Activated naive CD4-positive, alpha-beta T cell treated with anti-CD3 and anti-CD28 coated beads for 36 hours (primary cell): ENCODE data around the gene ZNF471. TPM values are rescaled to one million over a fixed set of nuclear protein-coding genes. Genes with fewer than 3 reads are reported as not detected.

Experiments
- CTCF ChIA-PET: fragments of 350-600 bp; sonication (Branson Sonifier 250); formaldehyde crosslinking; loops from one replicate; lab custom pipeline; 2021; ENCODE audit warnings: antibody characterized with exemption; lab: Charles Lee
- DNase-seq: peaks from one replicate; pipeline ENCODE4 v3.0.0-alpha.2; 2020
- H3K27ac Mint-ChIP-seq: one replicate; pipeline ENCODE4 v1.8.0; 2021; ENCODE audit warnings: mild to moderate bottlenecking, mixed read lengths
- H3K27me3 Mint-ChIP-seq: one replicate; pipeline ENCODE4 v1.8.0; 2021; ENCODE audit warnings: low read depth, mixed read lengths
- H3K36me3 Mint-ChIP-seq: one replicate; pipeline ENCODE4 v1.8.0; 2021; ENCODE audit warnings: low read depth, mixed read lengths
- H3K4me1 Mint-ChIP-seq: one replicate; pipeline ENCODE4 v1.8.0; 2021; ENCODE audit warnings: low read depth, mixed read lengths
- H3K4me3 Mint-ChIP-seq: one replicate; pipeline ENCODE4 v1.8.0; 2021; ENCODE audit warnings: mild to moderate bottlenecking, moderate library complexity, mixed read lengths
- H3K9me3 Mint-ChIP-seq: one replicate; pipeline ENCODE4 v1.8.0; 2021; ENCODE audit warnings: mixed read lengths
- intact Hi-C: fragments of 100-400 bp; cut with micrococcal nuclease; formaldehyde crosslinking; loops from one replicate; pipeline ENCODE4 v1.15.1; 2023
- total RNA-seq, 2 experiments: library from RNA; stranded (reverse); gene quantifications; one replicate each; pipeline ENCODE4 v1.2.3, GENCODE V29; 2021

ZNF471 gene
- total RNA-seq = under 1 TPM; 0.29 to 0.49 TPM

DNA sequence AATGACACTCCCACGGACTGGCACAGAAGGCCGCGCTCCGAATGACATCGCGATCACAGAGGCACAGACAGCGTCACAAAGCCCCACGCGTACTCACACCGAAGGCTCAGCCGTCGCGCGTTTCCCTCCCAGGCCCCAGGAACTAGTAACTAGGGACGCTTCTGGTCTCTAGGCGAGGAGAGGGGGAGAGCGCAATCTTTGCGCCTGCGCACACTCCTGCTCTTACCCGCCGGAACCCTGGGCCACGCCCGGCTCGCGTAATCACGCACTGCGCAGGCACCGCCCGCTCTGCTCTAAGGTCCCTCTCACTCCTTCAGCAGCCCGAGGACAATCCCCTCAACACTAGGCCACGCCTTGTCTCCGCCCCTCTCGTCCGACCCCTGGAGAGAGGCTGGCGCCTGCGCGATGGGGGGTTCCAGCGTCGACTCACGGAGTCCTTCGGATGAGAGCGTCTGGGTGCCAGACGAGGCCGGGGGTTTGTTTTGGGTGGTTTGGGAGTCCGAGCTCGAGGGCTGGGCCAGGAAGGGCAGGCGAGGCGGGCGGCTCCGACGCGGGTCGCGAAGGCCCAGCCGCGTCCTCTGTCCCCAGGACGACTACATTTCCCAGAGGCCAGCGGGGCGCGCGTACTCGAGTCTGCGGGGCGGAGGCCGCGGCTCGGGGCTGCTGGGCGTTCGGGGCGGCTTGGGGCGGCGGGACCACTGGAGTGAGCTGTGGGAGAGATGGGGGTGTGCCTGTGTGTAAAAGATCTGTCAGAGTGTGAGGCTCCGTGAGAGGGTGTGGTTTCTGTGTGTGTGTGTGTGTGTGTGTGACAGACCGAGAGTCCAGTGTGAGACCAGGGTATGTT is at the start of gene ZNF471:
ZNF471 (plus strand) TSS at position 410 of the 844 bp plus-strand sequence. CDS start 3,717 bp downstream, outside the sequence.
- DNase-seq = peak; percentile 81
- Mint-ChIP-seq H3K4me3 (no peak within 1 kb of the TSS), H3K9me3 (peaks cover 18% of the 10 kb centered on the region), H3K36me3 (peaks cover 8% of the 10 kb centered on the region), H3K4me1 (peaks cover 5% of the 10 kb centered on the region), H3K27me3 (peaks cover 6% of the 10 kb centered on the region), H3K27ac (peak within 1 kb of the TSS; percentile 68)
- intact Hi-C loops = no loop called here
- CTCF ChIA-PET = no interaction called here

DNA sequence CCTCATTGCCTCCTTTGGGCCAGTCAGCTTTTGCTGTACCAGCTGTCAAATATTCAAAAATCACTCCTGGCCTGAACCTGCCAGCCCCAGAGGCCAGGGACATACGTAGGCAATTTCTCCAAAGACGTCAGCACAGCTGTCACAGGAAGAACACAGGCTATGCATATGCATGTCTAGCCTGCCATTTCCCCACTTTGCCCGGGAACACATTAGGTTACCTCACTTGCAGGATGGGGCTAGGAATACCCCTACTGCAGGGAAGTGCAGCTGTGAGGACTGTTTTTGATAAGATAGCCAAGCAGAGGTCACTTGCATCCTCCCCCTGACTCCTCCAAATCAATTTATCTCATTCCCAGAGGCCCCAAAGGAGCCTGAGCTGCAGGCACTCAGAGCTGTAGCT is 33.3 kb upstream of the ZNF471 start:
- Mint-ChIP-seq H3K27me3 (peaks cover 38% of the 10 kb centered on the region), H3K27ac (no peak overlapping the region), H3K4me3 (no peak overlapping the region), H3K4me1 (peaks cover 16% of the 10 kb centered on the region), H3K9me3 (peaks cover 56% of the 10 kb centered on the region), H3K36me3 (peaks cover 36% of the 10 kb centered on the region)
- intact Hi-C loops = no loop called here
- CTCF ChIA-PET = no interaction called here
- DNase-seq = no peak

DNA sequence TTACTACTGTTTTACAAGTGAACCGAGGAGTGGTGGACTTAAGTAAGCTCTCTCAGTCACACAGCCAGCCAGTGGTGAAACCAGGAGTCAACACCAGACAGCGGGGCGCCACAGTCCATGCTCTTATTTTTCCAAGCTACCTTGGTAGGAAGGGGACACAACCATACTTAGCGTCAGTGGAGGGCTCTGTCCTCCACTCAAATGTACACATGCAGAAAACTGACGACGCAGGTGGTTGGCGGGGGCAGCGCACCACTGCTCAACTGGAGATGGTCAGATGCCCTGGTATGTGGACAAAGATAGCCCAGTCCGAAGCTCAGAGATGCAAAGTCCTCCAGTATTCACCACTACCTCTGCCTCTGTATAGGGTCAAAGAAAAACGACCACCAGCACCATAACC is 31.6 kb upstream of the ZNF471 start:
- CTCF ChIA-PET = no interaction called here
- Mint-ChIP-seq H3K36me3 (peaks cover 38% of the 10 kb centered on the region), H3K4me3 (no peak overlapping the region), H3K27ac (no peak overlapping the region), H3K27me3 (peaks cover 45% of the 10 kb centered on the region), H3K4me1 (peaks cover 16% of the 10 kb centered on the region), H3K9me3 (peaks cover 58% of the 10 kb centered on the region)
- intact Hi-C loops = no loop called here
- DNase-seq = no peak

DNA sequence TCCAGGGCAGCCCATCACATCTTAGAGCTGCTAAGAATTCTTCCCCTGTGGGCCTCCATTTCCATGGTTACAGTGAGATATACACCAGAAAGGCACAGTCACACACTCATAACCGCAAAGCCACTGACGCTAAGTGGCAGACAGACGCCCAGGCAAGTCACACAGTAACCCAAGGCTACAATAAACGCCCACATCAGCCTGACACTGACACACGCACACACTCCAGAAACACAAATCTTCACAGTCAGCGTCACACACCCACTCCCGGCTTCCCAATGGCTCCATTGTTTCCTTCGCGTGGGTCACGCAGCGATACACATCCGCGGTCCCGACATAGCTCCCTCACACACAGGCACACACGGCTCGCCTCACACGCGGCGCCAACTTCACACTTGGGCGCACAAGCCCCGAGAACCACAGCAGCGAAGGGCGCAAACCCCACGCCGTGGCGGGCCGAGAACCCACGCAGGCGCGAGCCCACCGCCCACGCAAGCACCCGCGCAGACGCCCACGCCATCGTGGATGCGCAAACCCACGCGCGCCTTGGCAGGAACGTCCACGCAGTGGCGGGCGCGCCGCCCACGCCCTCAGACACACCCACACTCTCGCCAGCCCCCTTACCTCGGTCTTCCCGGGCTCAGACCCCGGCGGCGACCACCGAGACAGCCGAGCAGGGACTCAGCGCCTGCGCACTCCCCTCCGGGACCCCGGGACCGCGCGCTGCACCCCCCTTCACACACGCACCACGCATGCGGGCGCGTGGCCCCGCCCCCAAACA is 30.8 kb upstream of the ZNF471 start, which contains the start of gene ZNF667:
ZNF667 (minus strand) TSS at position 695 of the 778 bp plus-strand sequence. CDS start 14,975 bp downstream, outside the sequence.
- H3K4me3 Mint-ChIP-seq = peak within 1 kb of the TSS; percentile 85
- H3K27me3 Mint-ChIP-seq = peaks cover 45% of the 10 kb centered on the region
- intact Hi-C loops = no loop called here
- peak; percentile 12 for DNase-seq
- peaks cover 58% of the 10 kb centered on the region for H3K9me3 Mint-ChIP-seq
- peaks cover 16% of the 10 kb centered on the region for H3K4me1 Mint-ChIP-seq
- CTCF ChIA-PET = no interaction called here
- H3K36me3 Mint-ChIP-seq = peaks cover 35% of the 10 kb centered on the region
- H3K27ac Mint-ChIP-seq = peak within 1 kb of the TSS; percentile 70

DNA sequence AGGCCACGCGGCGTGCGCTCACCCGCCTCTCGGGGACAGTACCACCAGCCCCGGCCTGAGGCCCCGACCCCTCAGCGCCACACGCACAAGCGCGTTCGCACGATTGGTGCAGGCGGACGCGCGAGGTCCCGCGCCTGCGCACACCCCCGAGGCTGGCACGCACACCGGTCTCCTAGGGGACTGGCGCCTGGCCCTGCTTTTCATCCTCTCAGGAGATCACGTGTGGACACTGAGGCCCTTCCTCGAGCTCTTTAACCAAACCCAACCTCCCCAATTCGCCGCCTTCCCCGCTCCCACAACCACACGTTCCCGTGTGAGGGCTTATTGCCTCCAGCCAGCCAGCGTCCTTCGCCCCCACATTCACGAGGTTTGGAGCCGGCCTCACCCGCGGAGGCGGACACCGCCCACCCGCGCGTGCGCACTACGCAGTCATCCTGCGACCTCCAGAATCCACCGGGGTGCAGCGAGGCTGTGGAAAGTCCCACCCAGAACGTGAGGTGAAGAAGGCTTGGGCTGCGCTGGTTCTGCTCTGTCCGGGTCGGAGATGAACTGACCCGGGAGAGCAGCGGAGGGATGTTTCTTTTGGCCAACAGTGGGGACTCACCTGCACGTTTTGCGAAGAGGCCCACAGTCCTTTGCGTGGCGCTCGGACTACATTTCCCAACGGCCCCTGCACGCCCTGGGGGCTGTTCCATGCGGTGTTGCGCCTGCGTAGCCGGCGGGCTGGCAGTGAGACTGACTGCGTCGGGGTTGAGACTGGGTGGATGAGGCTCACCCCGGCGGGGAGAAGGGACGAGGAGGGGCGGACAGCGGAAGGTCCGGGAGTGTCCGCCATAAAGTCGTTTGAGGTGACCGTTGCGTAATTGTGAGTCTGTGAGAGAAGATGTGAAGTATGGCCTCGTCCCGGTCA is 30.0 kb upstream of the ZNF471 start:
- intact Hi-C loops = no loop called here
- Mint-ChIP-seq H3K4me1 (peaks cover 16% of the 10 kb centered on the region), H3K36me3 (peaks cover 30% of the 10 kb centered on the region), H3K27me3 (peaks cover 45% of the 10 kb centered on the region), H3K4me3 (peak overlapping the region; percentile 85), H3K9me3 (peaks cover 49% of the 10 kb centered on the region), H3K27ac (peak overlapping the region; percentile 70)
- DNase-seq = peak; percentile 61
- CTCF ChIA-PET = no interaction called here

DNA sequence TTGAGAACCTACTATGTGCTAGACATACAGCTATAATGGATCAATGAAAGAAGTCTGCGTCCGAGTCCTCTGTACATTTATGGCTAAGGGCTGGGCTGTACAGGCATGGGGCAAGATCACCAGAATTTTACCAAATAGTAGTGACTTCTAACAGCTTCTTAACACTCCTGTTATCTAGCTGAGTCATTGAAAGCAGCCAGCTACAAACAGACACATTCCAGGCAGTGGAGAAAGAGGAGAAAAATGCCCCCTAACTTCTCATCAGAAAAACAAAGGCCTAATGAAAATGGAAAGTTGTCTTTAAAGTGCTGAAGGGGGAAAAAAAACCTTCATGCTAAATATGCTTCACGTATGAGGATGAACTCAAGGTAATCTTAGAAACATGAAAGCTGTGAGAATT is 16.3 kb upstream of the ZNF471 start:
- no peaks in the 10 kb centered on the region for H3K27me3 Mint-ChIP-seq
- intact Hi-C loops = no loop called here
- no peak overlapping the region for H3K4me3 Mint-ChIP-seq
- H3K27ac Mint-ChIP-seq = no peak overlapping the region
- H3K36me3 Mint-ChIP-seq = peaks cover 15% of the 10 kb centered on the region
- DNase-seq = no peak
- H3K4me1 Mint-ChIP-seq = no peaks in the 10 kb centered on the region
- H3K9me3 Mint-ChIP-seq = peaks cover 49% of the 10 kb centered on the region
- CTCF ChIA-PET = no interaction called here

DNA sequence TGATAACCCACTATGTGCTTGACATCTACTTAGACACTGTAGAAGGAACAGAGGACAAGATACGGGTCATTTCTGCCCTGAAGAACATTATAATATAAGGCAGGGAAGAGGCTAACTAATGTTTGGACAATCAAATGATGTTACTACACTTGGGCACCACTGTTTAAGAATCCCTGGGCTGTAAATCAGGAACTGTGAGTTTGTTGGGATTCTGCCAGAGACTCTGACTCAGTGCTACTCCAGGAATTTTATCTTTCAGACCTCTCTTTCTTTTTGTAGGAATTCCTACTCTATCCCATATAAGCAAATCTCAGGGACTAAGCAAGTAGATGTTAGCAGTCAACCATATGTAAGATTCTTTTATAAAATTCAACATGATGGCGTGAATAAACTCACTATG is 3.1 kb upstream of the ZNF471 start:
- Mint-ChIP-seq H3K36me3 (peaks cover 10% of the 10 kb centered on the region), H3K27me3 (peaks cover 6% of the 10 kb centered on the region), H3K4me1 (peaks cover 5% of the 10 kb centered on the region), H3K27ac (no peak overlapping the region), H3K4me3 (no peak overlapping the region), H3K9me3 (peaks cover 36% of the 10 kb centered on the region)
- CTCF ChIA-PET = no interaction called here
- intact Hi-C loops = no loop called here
- no peak for DNase-seq

DNA sequence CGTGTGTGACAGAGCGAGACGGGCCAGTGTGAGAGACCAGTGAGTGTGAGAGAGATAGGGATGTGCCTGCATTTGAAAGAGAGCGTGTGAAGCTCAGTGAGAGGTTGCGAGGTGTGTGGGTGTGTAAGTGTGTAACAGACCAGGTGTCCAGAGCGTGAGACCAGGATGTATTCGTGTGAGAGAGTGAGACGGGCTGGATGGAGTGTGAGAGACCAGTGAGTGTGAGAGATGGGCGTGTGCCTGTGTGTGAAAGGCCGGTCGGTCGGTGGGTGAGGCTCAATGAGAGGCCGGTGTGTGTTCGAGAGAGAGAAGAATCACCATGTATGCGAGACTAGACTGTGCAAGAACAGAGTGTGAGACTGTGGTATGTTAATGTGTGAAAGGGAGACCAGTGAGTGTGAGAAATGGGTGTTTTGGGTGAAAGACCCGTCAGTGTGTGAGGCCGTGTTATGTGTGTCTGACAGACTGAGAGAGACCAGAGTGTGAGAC is 679 bp downstream of the ZNF471 start:
- no peak for DNase-seq
- no peak overlapping the region for H3K27ac Mint-ChIP-seq
- CTCF ChIA-PET = no interaction called here
- H3K4me1 Mint-ChIP-seq = peaks cover 5% of the 10 kb centered on the region
- H3K27me3 Mint-ChIP-seq = peaks cover 6% of the 10 kb centered on the region
- H3K36me3 Mint-ChIP-seq = peaks cover 12% of the 10 kb centered on the region
- peaks cover 12% of the 10 kb centered on the region for H3K9me3 Mint-ChIP-seq
- intact Hi-C loops = no loop called here
- no peak overlapping the region for H3K4me3 Mint-ChIP-seq

DNA sequence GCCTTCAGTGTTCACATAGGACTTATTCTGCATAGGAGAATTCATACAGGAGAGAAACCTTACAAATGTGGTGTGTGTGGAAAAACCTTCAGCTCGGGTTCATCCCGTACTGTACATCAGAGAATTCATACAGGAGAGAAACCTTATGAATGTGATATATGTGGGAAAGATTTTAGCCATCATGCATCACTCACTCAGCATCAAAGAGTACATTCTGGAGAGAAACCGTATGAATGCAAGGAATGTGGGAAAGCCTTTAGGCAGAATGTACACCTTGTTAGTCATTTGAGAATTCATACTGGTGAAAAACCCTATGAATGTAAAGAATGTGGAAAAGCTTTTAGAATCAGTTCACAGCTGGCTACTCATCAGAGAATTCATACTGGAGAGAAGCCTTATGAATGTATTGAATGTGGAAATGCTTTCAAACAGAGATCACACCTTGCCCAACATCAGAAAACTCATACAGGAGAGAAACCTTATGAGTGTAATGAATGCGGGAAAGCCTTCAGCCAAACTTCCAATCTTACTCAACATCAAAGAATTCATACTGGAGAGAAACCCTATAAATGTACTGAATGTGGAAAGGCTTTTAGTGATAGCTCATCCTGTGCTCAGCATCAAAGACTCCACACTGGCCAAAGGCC is 17.7 kb downstream of the ZNF471 start:
- intact Hi-C loops = no loop called here
- no peak for DNase-seq
- no peaks in the 10 kb centered on the region for H3K27me3 Mint-ChIP-seq
- H3K9me3 Mint-ChIP-seq = peaks cover 67% of the 10 kb centered on the region
- CTCF ChIA-PET = no interaction called here
- H3K27ac Mint-ChIP-seq = no peak overlapping the region
- H3K4me1 Mint-ChIP-seq = no peaks in the 10 kb centered on the region
- H3K4me3 Mint-ChIP-seq = no peak overlapping the region
- peaks cover 36% of the 10 kb centered on the region for H3K36me3 Mint-ChIP-seq

DNA sequence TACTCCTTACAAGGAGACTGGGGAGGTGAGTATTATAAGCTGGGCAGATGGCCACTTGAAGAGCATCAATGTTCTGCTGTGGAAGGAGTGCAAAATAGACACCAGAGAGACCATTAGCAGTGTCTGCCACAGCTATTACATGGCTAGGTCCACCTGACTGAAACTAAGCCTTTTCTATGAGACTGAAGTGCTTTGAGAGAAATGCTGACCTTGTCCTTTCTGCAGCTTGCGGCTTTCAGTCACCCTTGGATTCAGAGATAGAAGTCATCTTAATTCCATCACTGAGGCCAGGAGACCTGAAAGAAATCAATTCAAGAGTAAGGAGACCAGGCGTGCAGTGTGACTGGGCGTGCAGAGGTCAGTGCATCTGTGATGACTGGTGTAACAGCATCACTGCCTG is 29.8 kb downstream of the ZNF471 start:
- peak overlapping the region; percentile 88 for H3K27ac Mint-ChIP-seq
- DNase-seq = no peak
- intact Hi-C loops = loop anchor here (5.0 kb wide), 1 partner anchor 60 kb away; the partner anchor contains the start of gene ZNF71
- peaks cover 16% of the 10 kb centered on the region for H3K4me1 Mint-ChIP-seq
- peak overlapping the region; percentile 83 for H3K4me3 Mint-ChIP-seq
- peaks cover 43% of the 10 kb centered on the region for H3K36me3 Mint-ChIP-seq
- CTCF ChIA-PET = no interaction called here
- no peaks in the 10 kb centered on the region for H3K27me3 Mint-ChIP-seq
- peaks cover 57% of the 10 kb centered on the region for H3K9me3 Mint-ChIP-seq

DNA sequence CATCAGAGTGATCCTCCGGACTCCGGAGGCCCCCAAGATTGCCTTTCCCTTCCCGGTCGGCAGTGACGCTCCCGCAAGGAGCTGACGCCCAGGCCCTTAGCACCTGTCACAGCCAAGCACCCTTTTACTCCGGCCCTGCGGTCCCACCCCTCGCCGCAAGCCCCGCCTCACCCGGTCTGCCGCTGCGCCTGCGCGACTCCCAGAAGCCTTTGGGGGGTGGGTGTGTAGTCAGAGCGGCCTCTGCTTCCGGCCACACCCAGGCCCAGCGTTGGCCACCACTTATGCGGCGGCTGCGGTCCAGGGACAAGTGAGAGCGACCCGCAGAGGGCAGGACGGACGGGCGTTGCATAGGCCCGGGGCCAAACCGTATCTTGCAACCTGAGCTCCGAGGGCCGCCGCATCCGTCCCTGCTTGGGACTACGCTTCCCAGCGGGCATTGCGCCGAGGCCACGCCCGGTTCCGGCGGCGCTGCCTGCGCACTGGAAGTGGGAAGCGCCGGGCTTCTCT is 30.7 kb downstream of the ZNF471 start:
- Mint-ChIP-seq H3K27ac (peak overlapping the region; percentile 88), H3K4me1 (peaks cover 16% of the 10 kb centered on the region), H3K9me3 (peaks cover 52% of the 10 kb centered on the region), H3K36me3 (peaks cover 41% of the 10 kb centered on the region), H3K27me3 (no peaks in the 10 kb centered on the region), H3K4me3 (peak overlapping the region; percentile 83)
- intact Hi-C loops = loop anchor here (1.0 to 5.0 kb wide), 4 partner anchors 29 to 146 kb away; partner anchors contain the start of genes ZNF470, ZNF582 and ZNF71
- DNase-seq = peak; percentile 91
- CTCF ChIA-PET = no interaction called here
